HG02943 (cell line): ENCODE results near the gene RTKN2.
"Not testable (repeated sequence)": the region's sequence is repeated elsewhere in the genome, so short reads cannot be mapped to it uniquely, and the experiment has no call there.

Experiments
- ATAC-seq: cut with Tn5 transposase; IDR thresholded peaks from one replicate; pipeline ENCODE4 v1.9.1; 2021; ENCODE audit warnings: mild to moderate bottlenecking, low read depth, moderate library complexity; ENCODE audit not compliant: unreplicated experiment

RTKN2 gene

GRCh38 chr10:62261666-62262065 is 7.0 kb downstream of the RTKN2 start:
- ATAC-seq = no peak

GRCh38 chr10:62259998-62260397 is 8.6 kb downstream of the RTKN2 start:
- ATAC-seq = no peak

GRCh38 chr10:62259456-62259855 is 9.2 kb downstream of the RTKN2 start:
- no peak for ATAC-seq

DNA sequence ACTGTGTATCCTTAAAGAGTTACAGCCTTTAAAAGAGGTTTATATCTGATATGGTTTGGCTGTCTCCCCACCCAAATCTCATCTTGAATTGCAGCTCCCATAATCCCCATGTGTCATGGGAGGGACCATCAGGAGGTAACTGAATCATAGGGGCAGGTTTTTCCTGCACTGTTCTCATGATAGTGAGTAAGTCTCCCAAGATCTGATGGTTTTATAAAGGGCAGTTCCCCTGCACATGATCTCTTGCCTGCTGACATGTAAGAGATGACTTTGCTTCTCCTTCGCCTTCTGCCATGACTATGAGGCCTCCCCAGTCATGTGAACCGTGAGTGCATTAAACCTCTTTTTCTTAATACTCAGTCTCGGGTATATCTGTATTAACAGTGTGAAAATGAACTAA is 9.7 kb downstream of the RTKN2 start:
- ATAC-seq = no peak

DNA sequence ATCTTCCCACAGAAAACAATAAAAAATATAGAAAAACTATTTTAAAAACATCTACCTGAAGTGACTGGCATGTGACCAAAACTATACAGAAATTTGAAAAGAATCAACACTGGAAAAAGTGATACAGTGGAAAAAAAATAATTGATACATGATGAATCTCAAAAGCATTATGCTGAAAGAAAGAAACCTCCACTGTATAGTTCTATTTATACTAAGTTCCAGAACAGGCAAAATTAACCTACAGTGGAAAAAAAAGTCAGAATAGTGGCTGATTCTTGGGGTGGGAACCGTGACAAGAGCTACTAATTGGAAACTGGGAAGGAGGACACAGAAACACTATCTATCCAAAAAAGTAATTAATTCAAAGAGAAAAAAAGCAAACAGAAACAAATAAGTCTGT is 14.9 kb downstream of the RTKN2 start:
- ATAC-seq = no peak

DNA sequence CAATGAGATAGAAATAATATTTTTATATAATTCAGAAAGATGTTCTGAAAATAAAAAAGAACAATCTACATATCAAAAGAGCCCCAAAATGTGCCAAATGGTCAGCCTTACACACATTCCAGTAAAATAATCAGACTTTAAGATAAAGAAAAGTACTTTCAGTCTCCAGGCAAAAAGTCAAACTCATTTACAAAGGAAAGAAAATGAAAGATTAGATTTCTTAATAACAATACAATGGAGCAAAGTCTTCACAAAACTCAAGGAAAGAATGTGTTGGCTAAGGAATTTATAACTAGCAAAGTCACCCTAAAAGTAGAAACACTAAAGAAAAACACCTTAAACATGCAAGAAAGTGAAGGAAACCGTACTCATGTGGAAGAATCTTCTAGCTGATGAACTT is 16.6 kb downstream of the RTKN2 start:
- no peak for ATAC-seq

DNA sequence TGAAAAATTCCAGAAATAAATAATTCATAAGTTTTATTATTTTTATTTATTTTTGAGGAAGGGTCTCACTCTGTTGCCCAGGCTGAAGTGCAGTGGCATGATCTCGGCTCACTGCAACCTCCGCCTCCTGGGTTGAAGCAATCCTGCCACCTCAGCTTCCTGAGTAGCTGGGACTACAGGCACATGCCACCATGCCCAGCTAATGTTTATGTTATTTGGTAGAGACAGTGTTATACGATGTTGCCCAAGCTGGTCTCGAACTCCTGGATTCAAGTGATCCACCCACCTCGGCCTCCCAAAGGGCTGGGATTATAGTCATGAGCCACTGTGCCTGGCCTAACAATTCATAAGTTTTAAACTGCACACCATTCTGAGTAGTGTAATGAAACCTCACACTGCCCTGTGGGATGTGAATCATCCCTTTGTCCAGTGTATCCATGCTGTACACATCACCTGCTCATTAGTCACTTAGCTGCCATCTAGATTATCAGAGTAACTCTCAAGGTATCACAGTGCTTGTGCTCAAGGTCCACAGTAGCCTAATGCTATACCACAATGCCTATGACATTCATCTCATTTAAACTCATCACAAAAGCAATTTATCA is 17.9 kb downstream of the RTKN2 start:
- ATAC-seq = no peak

- no peak for ATAC-seq
Measured at GRCh38 chr10:62249957-62250356, 18.7 kb downstream of the RTKN2 start.

- ATAC-seq = no peak
Measured at GRCh38 chr10:62248465-62248864, 20.2 kb downstream of the RTKN2 start.

DNA sequence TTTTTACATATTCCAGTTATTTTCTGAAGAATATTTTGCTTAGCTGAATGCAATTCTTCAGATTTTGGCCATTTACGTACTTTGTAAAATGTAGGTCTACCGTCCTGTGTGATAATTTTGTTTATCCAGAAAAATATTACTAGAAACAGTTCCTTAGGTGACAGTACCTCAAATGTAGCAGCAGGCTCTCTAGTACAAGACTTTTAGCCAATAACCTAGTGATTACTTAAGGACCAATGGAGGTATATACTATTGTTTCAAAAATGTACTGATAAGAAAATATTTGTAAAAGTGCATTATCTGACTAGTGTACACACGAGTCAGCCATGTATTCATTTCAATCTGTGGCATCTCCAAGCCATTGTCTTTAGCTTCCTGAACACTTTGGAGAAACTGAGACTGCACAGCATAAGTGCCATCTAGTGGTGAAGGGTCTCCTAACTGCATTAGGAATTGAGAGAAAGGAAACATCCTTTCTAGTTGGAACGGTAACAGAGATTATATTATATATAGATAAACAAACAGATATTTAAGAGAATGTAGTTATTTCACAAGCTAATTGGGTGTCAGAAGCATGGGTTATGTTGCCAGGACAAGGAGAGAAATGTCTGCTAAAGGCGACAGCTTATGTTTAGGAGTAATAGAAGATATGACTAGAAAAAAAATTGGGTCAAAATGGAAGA is 23.7 kb downstream of the RTKN2 start:
- ATAC-seq = no peak

DNA sequence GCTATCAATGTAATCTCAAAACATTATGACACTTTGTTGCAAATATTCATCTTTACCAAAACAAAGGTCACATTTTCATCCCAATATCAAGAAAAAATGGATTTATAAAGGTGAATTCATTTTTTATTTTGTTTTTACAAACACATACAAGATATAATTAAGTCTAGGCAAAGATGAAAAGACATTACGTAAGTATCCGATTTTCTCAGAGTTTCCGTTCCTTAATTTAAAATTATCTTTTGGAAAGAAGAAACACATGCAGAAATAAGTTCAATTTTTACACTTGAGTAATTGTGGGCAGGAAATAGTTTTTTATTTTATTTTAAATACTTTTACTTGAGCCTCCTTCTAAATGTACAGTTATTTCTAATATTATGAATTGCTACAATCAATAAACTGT is 24.6 kb downstream of the RTKN2 start:
- ATAC-seq = no peak

DNA sequence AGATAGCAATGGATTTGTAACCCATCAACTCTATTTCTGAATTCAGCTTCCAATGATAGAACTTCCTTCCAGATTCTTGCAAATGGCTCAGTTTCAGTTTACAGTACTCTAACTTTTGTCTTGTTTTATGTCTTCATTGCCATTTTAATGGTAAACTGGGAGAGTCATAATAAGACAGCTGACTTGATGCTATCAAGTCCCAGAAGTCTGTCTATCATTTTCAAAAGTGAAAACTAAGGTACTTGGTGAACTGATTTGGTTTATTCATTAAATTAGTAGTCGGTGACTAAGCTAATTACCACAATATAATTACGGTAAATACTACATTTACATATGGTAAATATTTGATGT is 25.0 kb downstream of the RTKN2 start:
- peak; percentile 47 for ATAC-seq

DNA sequence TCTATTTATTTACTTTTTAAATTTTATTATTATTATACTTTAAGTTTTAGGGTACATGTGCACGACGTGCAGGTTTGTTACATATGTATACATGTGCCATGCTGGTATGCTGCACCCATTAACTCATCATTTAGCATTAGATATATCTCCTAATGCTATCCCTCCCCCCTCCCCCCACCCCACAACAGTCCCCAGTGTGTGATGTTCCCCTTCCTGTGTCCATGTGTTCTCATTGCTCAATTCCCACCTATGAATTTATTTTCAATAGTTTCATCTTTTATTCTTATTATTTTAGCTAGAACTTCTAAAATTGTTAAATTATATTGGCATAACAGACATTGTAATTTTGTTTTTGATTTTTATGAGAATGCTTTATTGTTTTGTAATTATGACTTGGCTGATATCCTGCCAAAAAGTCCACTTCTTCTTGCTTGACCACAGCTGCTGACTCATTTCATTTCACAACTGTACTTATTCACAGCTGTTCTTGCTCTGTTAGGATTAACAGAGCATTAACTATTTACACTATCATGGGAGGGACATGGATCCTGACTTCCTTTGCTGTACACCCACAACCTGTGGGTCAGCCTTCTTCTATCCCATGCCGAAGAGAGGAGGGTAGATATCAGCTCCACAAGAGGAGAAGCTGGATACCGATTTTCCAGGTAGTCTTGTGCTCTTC is 25.5 kb downstream of the RTKN2 start:
- ATAC-seq = peak; percentile 84

DNA sequence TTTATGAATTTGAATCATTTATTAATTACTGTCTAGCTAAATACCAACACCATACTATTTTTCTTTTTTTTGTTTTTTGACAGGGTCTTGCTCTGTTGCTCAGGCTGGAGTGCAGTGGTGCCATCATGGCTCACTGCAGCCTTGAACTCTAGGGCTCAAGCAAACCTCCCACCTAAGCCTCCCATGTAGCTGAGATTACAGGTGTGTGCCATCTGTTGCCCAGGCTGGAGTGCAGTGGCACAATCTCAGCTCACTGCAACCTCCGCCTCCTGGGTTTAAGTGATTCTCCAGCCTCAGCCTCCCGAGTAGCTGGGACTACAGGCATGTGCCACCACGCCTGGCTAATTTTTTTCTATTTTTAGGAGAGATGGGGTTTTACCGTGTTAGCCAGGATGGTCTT is 27.1 kb downstream of the RTKN2 start:
- ATAC-seq = not testable (repeated sequence)

- ATAC-seq = no peak
Measured at GRCh38 chr10:62239994-62240393, 28.6 kb downstream of the RTKN2 start.

DNA sequence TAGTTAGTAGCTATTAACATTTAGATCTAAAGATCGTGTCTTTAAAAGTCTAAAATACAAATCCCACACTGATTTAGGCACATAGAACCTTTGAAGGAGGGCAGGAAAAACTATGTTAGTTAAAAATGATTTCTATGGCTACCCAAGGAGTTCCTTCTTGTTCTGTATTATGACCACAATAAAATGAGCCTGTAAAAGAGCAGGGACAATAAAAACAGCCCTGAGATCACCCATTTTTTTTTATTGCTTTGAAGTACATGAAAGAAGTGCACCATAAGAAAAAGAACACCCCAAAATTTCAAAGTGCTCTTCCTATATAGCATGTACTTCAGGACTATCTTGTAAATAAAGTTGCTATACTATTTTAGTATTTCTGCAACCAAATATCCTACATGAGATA is 29.8 kb downstream of the RTKN2 start:
- ATAC-seq = no peak

DNA sequence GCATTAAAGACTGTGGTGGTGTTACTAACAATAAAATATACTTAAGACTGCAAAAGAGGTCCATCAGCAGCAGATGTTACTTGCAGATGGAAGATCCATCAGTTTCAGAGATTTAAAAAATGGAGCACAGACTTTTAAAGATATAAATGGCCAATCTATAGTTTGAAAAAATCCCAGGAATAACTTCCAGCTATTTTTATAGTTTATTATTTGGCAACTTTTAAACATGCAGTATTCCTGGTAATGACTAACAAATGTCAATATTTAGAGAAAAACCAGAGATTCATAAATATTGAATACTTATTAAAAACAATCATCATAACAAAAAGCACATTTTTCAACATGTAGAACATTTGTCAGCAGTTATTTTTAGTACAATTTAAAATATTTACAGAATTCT is 30.7 kb downstream of the RTKN2 start:
- no peak for ATAC-seq

- ATAC-seq = no peak
Measured at GRCh38 chr10:62237506-62237905, 31.1 kb downstream of the RTKN2 start.

- no peak for ATAC-seq
Measured at GRCh38 chr10:62234077-62234605, 34.5 kb downstream of the RTKN2 start.

DNA sequence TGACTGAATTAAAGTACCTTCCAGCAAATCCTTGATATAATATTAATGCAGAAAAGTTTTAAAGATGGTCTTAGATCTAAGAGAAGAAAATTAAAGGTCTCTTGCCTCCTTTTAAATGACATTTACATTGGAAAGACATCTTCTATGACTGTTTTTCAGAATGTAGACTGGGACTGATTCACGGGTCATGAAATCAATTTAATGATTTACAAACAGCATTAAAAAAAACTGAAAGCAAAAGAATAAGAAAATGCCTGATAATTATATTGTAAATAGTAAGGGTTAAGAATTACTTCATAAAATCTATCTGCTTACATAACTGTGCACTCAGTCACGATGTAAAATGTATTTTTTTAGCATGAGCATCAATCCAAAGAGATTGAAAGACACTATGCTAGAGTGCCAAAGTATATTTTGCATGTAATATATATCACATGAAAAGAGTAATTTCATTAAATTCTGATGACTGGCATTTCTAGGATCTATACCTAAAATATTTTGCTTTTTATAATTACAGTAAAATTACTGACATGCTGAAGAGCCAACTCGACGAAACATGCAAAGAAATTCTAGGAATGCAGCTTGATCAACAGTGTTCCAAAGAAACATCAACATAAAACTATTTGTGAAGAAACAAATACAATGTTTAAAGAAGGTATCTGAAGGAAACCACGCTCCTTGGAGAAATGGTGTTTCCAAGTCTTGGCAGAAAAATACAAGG is 35.1 kb downstream of the RTKN2 start:
- no peak for ATAC-seq

- ATAC-seq = no peak
Measured at GRCh38 chr10:62231805-62232204, 36.8 kb downstream of the RTKN2 start.
